DMS53 treated with DMSO at 0.1 percent for 48 hours (cell line): ENCODE data around the gene SLC44A1.
"Not testable (repeated sequence)": the region's sequence is repeated elsewhere in the genome, so short reads cannot be mapped to it uniquely, and the experiment has no call there.

Experiments
- DNase-seq: peaks from one replicate; lab custom pipeline; 2025; ENCODE audit not compliant: unreplicated experiment; lab: John Stamatoyannopoulos, UW

SLC44A1 gene

GRCh38 chr9:105242062-105242461, 2.4 kb upstream of the SLC44A1 start:
- DNase-seq: no peak

- no peak for DNase-seq
Measured at GRCh38 chr9:105242557-105242956, 1.9 kb upstream of the SLC44A1 start.

- DNase-seq: no peak
Measured at GRCh38 chr9:105243015-105243686, 1.3 kb upstream of the SLC44A1 start.

- no peak for DNase-seq
Measured at GRCh38 chr9:105244734-105245028, 230 bp downstream of the SLC44A1 start.

GRCh38 chr9:105245029-105245890, 809 bp downstream of the SLC44A1 start:
- DNase-seq: peak; percentile 42

GRCh38 chr9:105245891-105246161, 1.4 kb downstream of the SLC44A1 start:
- DNase-seq: no peak

GRCh38 chr9:105246656-105247173, 2.3 kb downstream of the SLC44A1 start:
- no peak for DNase-seq

- no peak for DNase-seq
Measured at GRCh38 chr9:105248691-105249090, 4.2 kb downstream of the SLC44A1 start.

- DNase-seq: no peak
Measured at GRCh38 chr9:105251133-105251532, 6.7 kb downstream of the SLC44A1 start.

GRCh38 chr9:105251733-105252404, 7.4 kb downstream of the SLC44A1 start:
- DNase-seq: peak; percentile 34

- no peak for DNase-seq
Measured at GRCh38 chr9:105252405-105252756, 7.9 kb downstream of the SLC44A1 start.

GRCh38 chr9:105254226-105254625, 9.8 kb downstream of the SLC44A1 start:
- no peak for DNase-seq

GRCh38 chr9:105255421-105255820, 11.0 kb downstream of the SLC44A1 start:
- DNase-seq: no peak

GRCh38 chr9:105256569-105256968, 12.1 kb downstream of the SLC44A1 start:
- DNase-seq: not testable (repeated sequence)

- no peak for DNase-seq
Measured at GRCh38 chr9:105257809-105258208, 13.4 kb downstream of the SLC44A1 start.

GRCh38 chr9:105258225-105258737, 13.8 kb downstream of the SLC44A1 start:
- DNase-seq: no peak

GRCh38 chr9:105259274-105259673, 14.8 kb downstream of the SLC44A1 start:
- DNase-seq: no peak

GRCh38 chr9:105259731-105260612, 15.5 kb downstream of the SLC44A1 start:
- DNase-seq: no peak

- no peak for DNase-seq
Measured at GRCh38 chr9:105262497-105262896, 18.0 kb downstream of the SLC44A1 start.

GRCh38 chr9:105264380-105264779, 19.9 kb downstream of the SLC44A1 start:
- DNase-seq: no peak

- DNase-seq: not testable (repeated sequence)
Measured at GRCh38 chr9:105268254-105268653, 23.8 kb downstream of the SLC44A1 start.
